Gastroesophageal sphincter (tissue), 4 donors: Measurements from ENCODE around the gene SYF2. TPM values are rescaled to one million over a fixed set of nuclear protein-coding genes. Genes with fewer than 3 reads are reported as not detected.

Experiments
- ATAC-seq: fragments of 150-250 bp; one replicate; pipeline ENCODE4 v1.9.1; 2016; ENCODE audit warnings: mild to moderate bottlenecking, moderate library complexity
- H3K27ac ChIP-seq, 4 donors: fragments of 200-600 bp; sonication (generic) in 3 of 4; 1 replicate in 3 of 4; 2 replicates in 1 of 4; pipeline ENCODE4 v1.5.1; 2016 to 2019
- H3K27me3 ChIP-seq: fragments of 200-600 bp; sonication (generic); one replicate; pipeline ENCODE4 v1.5.1; 2019
- H3K36me3 ChIP-seq, 2 donors: fragments of 200-600 bp; sonication (generic); one replicate each; pipeline ENCODE4 v1.5.1; 2019; ENCODE audit warnings: control low read depth in 1 of 2
- H3K4me1 ChIP-seq, 3 donors: fragments of 200-600 bp; sonication (generic); 1 replicate in 2 of 3; 2 replicates in 1 of 3; pipeline ENCODE4 v1.5.1; 2016 to 2019; ENCODE audit warnings: control low read depth in 2 of 3
- H3K4me3 ChIP-seq, 2 donors: fragments of 200-600 bp; sonication (generic); one replicate each; pipeline ENCODE4 v1.5.1; 2019; ENCODE audit warnings: mild to moderate bottlenecking in 1 of 2, moderate library complexity in 1 of 2
- H3K9me3 ChIP-seq, 3 donors: fragments of 200-600 bp; sonication (generic); one replicate each; pipeline ENCODE4 v1.5.1; 2017 to 2019; ENCODE audit warnings: control low read depth in 2 of 3
- EP300 ChIP-seq: sonication (generic); formaldehyde crosslinking; IDR thresholded peaks from one replicate; pipeline ENCODE4 v1.6.1; 2017; ENCODE audit warnings: antibody characterized with exemption, mild to moderate bottlenecking
- POLR2A ChIP-seq, 2 donors: fragments of 450-650 bp; IDR thresholded peaks; one replicate each; pipeline ENCODE4 v1.6.1; 2017; ENCODE audit warnings: antibody characterized with exemption in 2 of 2, mild to moderate bottlenecking in 2 of 2, moderate library complexity in 1 of 2
- POLR2AphosphoS5 ChIP-seq: sonication (generic); formaldehyde crosslinking; IDR thresholded peaks from one replicate; pipeline ENCODE4 v1.6.1; 2017; ENCODE audit warnings: antibody characterized with exemption
- WGBS, 2 donors: methylation state at CpG; one replicate each; pipeline ENCODE4 v1.1.5; 2018; ENCODE audit warnings: low coverage in 1 of 2; 5-methylcytosine and 5-hydroxymethylcytosine counted together
- total RNA-seq, 4 donors: library from RNA; depleted of rRNA; stranded (reverse); fragments of >200 nt; gene quantifications; one replicate each; pipeline ENCODE4 v1.1.0, GENCODE V29; 2016
- TF ChIP-seq, protein P1 (sequence below), 4 experiments: fragments of 200-600 bp in 2 of 4; fragments of 450-650 bp in 2 of 4; sonication (generic) in 1 of 4; IDR thresholded peaks; one replicate each; pipeline ENCODE4 v1.5.1; 2017 to 2019; ENCODE audit warnings: antibody characterized with exemption in 4 of 4, mild to moderate bottlenecking in 2 of 4, moderate library complexity in 2 of 4

SYF2 gene
- total RNA-seq, 4 donors from 2014 or later = 54.5 to 105 (median 88.5) TPM

DNA sequence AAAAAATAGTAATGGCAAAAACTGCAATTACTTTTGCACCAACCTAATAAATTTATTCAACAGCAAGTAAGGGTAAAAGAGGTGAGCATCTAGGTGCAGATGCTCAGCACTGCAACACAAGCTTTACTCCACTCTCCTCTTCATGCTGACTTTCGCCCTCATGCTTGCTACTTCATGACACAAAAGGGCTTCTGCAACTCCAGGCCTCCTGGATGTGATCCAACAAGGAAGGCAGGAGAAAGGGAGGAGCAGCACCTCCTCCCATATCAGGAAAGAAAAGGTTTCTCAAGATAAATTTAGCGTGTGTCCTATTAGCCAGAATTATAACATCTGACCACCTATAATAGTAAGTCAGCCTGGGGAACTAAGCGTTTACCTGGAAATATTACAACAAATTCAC, 11.6 kb downstream of the SYF2 start:
- 67 to 91% methylated on average over 1 to 3 of the region's 3 CpGs for WGBS, 2 donors
- peaks cover 0 to 68% of the 10 kb centered on the region in 2 donors for H3K36me3 ChIP-seq
- no peaks in the 10 kb centered on the region for H3K27me3 ChIP-seq
- no peaks in the 10 kb centered on the region for H3K4me1 ChIP-seq
- no peak overlapping the region for H3K4me3 ChIP-seq
- H3K27ac ChIP-seq = no peak overlapping the region
- H3K9me3 ChIP-seq = no peaks in the 10 kb centered on the region
- TF ChIP-seq, protein P1, sequence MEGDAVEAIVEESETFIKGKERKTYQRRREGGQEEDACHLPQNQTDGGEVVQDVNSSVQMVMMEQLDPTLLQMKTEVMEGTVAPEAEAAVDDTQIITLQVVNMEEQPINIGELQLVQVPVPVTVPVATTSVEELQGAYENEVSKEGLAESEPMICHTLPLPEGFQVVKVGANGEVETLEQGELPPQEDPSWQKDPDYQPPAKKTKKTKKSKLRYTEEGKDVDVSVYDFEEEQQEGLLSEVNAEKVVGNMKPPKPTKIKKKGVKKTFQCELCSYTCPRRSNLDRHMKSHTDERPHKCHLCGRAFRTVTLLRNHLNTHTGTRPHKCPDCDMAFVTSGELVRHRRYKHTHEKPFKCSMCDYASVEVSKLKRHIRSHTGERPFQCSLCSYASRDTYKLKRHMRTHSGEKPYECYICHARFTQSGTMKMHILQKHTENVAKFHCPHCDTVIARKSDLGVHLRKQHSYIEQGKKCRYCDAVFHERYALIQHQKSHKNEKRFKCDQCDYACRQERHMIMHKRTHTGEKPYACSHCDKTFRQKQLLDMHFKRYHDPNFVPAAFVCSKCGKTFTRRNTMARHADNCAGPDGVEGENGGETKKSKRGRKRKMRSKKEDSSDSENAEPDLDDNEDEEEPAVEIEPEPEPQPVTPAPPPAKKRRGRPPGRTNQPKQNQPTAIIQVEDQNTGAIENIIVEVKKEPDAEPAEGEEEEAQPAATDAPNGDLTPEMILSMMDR (IDR thresholded peaks at IDR 0.05) = no peak
- TF ChIP-seq POLR2A (IDR thresholded peaks at IDR 0.05) = no peak
- no peak for TF ChIP-seq POLR2AphosphoS5
- no peak for TF ChIP-seq EP300
- ATAC-seq = no peak

GRCh38 chr1:25219661-25220251, 12.5 kb downstream of the SYF2 start:
- no peaks in the 10 kb centered on the region for H3K9me3 ChIP-seq
- no peak overlapping the region for H3K27ac ChIP-seq
- ATAC-seq = no peak
- no peaks in the 10 kb centered on the region for H3K27me3 ChIP-seq
- H3K4me3 ChIP-seq = no peak overlapping the region
- no peaks in the 10 kb centered on the region for H3K4me1 ChIP-seq
- peaks cover 0 to 59% of the 10 kb centered on the region in 2 donors for H3K36me3 ChIP-seq
- 97 to 100% methylated on average over 4 of the region's 9 CpGs for WGBS, 2 donors
- TF ChIP-seq POLR2A (IDR thresholded peaks at IDR 0.05) (no peak), POLR2AphosphoS5 (no peak), EP300 (no peak)
- TF ChIP-seq, protein P1 (IDR thresholded peaks at IDR 0.05) = no peak

GRCh38 chr1:25217598-25218232, 14.6 kb downstream of the SYF2 start:
- Histone ChIP-seq H3K9me3 (no peaks in the 10 kb centered on the region), H3K4me3 (no peak overlapping the region), H3K27me3 (no peaks in the 10 kb centered on the region), H3K27ac (no peak overlapping the region), H3K36me3 (peaks cover 0 to 39% of the 10 kb centered on the region in 2 donors), H3K4me1 (no peaks in the 10 kb centered on the region)
- no peak for ATAC-seq
- WGBS, 2 donors = 83 to 86% methylated on average over 1 to 2 of the region's 8 CpGs
- no peak for TF ChIP-seq POLR2A (IDR thresholded peaks at IDR 0.05)
- no peak for TF ChIP-seq EP300
- TF ChIP-seq, protein P1 (IDR thresholded peaks at IDR 0.05) = no peak
- TF ChIP-seq POLR2AphosphoS5 = no peak

DNA sequence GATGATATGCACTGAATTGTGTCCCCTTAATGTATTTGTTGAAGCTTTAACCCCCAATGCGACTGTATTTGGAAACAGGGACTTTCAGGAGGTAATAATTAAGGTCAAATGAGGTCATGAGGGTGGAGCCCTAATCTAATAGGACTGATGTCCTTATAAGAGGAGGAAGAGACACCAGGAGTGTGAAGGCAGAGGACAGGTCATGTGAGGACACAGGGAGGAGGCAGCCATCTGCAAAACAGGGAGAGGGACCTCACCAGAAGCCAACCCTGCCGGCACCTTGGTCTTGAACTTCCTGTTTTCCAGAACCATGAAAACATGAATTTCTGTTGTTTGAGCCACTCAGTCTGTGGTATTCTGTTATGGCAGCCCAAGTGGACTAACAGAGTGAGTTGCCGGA, 15.3 kb downstream of the SYF2 start:
- TF ChIP-seq, protein P1 (IDR thresholded peaks at IDR 0.05) = no peak
- TF ChIP-seq EP300 = no peak
- TF ChIP-seq POLR2A (IDR thresholded peaks at IDR 0.05) = no peak
- no peak for TF ChIP-seq POLR2AphosphoS5
- Histone ChIP-seq H3K27me3 (no peaks in the 10 kb centered on the region), H3K9me3 (no peaks in the 10 kb centered on the region), H3K36me3 (peaks cover 0 to 32% of the 10 kb centered on the region in 2 donors), H3K4me1 (no peaks in the 10 kb centered on the region), H3K4me3 (no peak overlapping the region), H3K27ac (no peak overlapping the region)
- WGBS, 2 donors = 90 to 97% methylated on average over 3 of the region's 3 CpGs
- no peak for ATAC-seq

DNA sequence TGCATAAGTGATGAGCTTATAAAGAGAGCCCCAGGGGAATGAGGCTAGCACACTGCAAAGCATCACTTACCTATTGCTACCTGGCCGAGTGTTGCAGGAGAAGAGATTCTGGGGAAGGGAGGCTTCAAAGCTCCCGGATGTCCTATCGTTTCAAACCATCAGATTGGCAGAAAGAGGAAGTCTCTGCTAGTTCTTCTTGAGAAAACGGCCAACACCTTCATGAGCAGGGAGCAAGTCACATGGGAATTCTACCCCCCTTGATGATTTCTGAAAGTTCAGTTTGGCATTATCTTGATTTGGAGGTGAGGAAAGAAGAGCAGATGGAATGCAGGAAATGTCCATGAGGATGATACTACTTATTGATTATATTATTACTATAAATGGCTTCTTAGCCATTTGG, 16.2 kb downstream of the SYF2 start:
- Histone ChIP-seq H3K27ac (no peak overlapping the region), H3K4me3 (no peak overlapping the region), H3K27me3 (peaks cover 8% of the 10 kb centered on the region), H3K4me1 (no peaks in the 10 kb centered on the region), H3K36me3 (peaks cover 0 to 23% of the 10 kb centered on the region in 2 donors), H3K9me3 (no peaks in the 10 kb centered on the region)
- ATAC-seq = no peak
- 83 to 91% methylated on average over 4 of the region's 4 CpGs for WGBS, 2 donors
- TF ChIP-seq EP300 (no peak), POLR2AphosphoS5 (no peak), POLR2A (IDR thresholded peaks at IDR 0.05) (no peak)
- TF ChIP-seq, protein P1 (IDR thresholded peaks at IDR 0.05) = no peak
